Kidney tubule cell (primary cell): ENCODE measurements around the gene UCHL5.
A peak's percentile ranks its signal among the peaks of the same experiment; 100 is the strongest.
"Not testable (repeated sequence)": the region's sequence is repeated elsewhere in the genome, so short reads cannot be mapped to it uniquely, and the experiment has no call there.

Experiments
- DNase-seq: peaks from one replicate; pipeline ENCODE4 v3.0.0-alpha.2; 2018; ENCODE audit warnings: low spot score

The UCHL5 gene

GRCh38 chr1:193009501-193009900, 49.7 kb downstream of the UCHL5 start:
- no peak for DNase-seq

- DNase-seq, result no peak
Measured at GRCh38 chr1:193005785-193006184, 53.4 kb downstream of the UCHL5 start.

GRCh38 chr1:192998536-192998935, 60.6 kb downstream of the UCHL5 start:
- peak; percentile 4 for DNase-seq

- no peak for DNase-seq
Measured at GRCh38 chr1:192994141-192994540, 65.0 kb downstream of the UCHL5 start.

GRCh38 chr1:192993426-192994085, 65.6 kb downstream of the UCHL5 start:
- no peak for DNase-seq

- DNase-seq, result not testable (repeated sequence)
Measured at GRCh38 chr1:192986748-192987334, 72.3 kb downstream of the UCHL5 start.

GRCh38 chr1:192986110-192986747, 72.9 kb downstream of the UCHL5 start:
- DNase-seq, result peak; percentile 39

- DNase-seq, result no peak
Measured at GRCh38 chr1:192984080-192984479, 75.1 kb downstream of the UCHL5 start.

GRCh38 chr1:192983349-192983980, 75.7 kb downstream of the UCHL5 start:
- peak; percentile 65 for DNase-seq

GRCh38 chr1:192980856-192981255, 78.3 kb downstream of the UCHL5 start:
- peak; percentile 64 for DNase-seq

GRCh38 chr1:192980334-192980733, 78.8 kb downstream of the UCHL5 start:
- not testable (repeated sequence) for DNase-seq

GRCh38 chr1:192979542-192979941, 79.6 kb downstream of the UCHL5 start:
- peak; percentile 86 for DNase-seq

GRCh38 chr1:192978195-192978710, 80.9 kb downstream of the UCHL5 start:
- no peak for DNase-seq

GRCh38 chr1:192977089-192977706, 82.0 kb downstream of the UCHL5 start:
- no peak for DNase-seq

- no peak for DNase-seq
Measured at GRCh38 chr1:192976576-192976975, 82.6 kb downstream of the UCHL5 start.

GRCh38 chr1:192974701-192975100, 84.5 kb downstream of the UCHL5 start:
- peak; percentile 75 for DNase-seq

- DNase-seq, result peak; percentile 68
Measured at GRCh38 chr1:192973988-192974387, 85.2 kb downstream of the UCHL5 start.

GRCh38 chr1:192973202-192973601, 86.0 kb downstream of the UCHL5 start:
- DNase-seq, result no peak

- no peak for DNase-seq
Measured at GRCh38 chr1:192969091-192969490, 90.1 kb downstream of the UCHL5 start.

GRCh38 chr1:192968323-192968722, 90.8 kb downstream of the UCHL5 start:
- DNase-seq, result no peak

- peak; percentile 37 for DNase-seq
Measured at GRCh38 chr1:192967901-192968300, 91.3 kb downstream of the UCHL5 start.

GRCh38 chr1:192967211-192967877, 91.8 kb downstream of the UCHL5 start:
- DNase-seq, result no peak
